HG03097 (cell line): ENCODE measurements around the gene MTOR.
A peak's percentile ranks its signal among the peaks of the same experiment; 100 is the strongest.
"Not testable (repeated sequence)": the region's sequence is repeated elsewhere in the genome, so short reads cannot be mapped to it uniquely, and the experiment has no call there.

Experiments
- ATAC-seq: cut with Tn5 transposase; IDR thresholded peaks from one replicate; pipeline ENCODE4 v1.9.1; 2021; ENCODE audit not compliant: unreplicated experiment, low FRiP score

The MTOR gene

GRCh38 chr1:11126569-11126968 is 135.8 kb downstream of the MTOR start:
- ATAC-seq, result no peak

- no peak for ATAC-seq
Observed at GRCh38 chr1:11125931-11126330, 136.4 kb downstream of the MTOR start.

GRCh38 chr1:11124965-11125364 is 137.4 kb downstream of the MTOR start:
- no peak for ATAC-seq

- no peak for ATAC-seq
Observed at GRCh38 chr1:11116318-11116717, 146.0 kb downstream of the MTOR start.

GRCh38 chr1:11114966-11115365 is 147.4 kb downstream of the MTOR start:
- ATAC-seq, result no peak

GRCh38 chr1:11109047-11109760 is 153.1 kb downstream of the MTOR start:
- no peak for ATAC-seq

GRCh38 chr1:11107599-11107998 is 154.8 kb downstream of the MTOR start:
- no peak for ATAC-seq

GRCh38 chr1:11105586-11105985 is 156.8 kb downstream of the MTOR start:
- no peak for ATAC-seq

GRCh38 chr1:11101347-11101746 is 161.0 kb downstream of the MTOR start:
- ATAC-seq, result no peak

GRCh38 chr1:11100806-11101205 is 161.5 kb downstream of the MTOR start:
- ATAC-seq, result not testable (repeated sequence)

- no peak for ATAC-seq
Observed at GRCh38 chr1:11100149-11100493, 162.2 kb downstream of the MTOR start.

GRCh38 chr1:11099310-11100148 is 162.8 kb downstream of the MTOR start, which contains the start of gene EXOSC10:
TSS of gene EXOSC10 (minus strand) at chr1:11099869. CDS start at chr1:11099831, 38 bp downstream.
- ATAC-seq, result peak; percentile 88

- no peak for ATAC-seq
Observed at GRCh38 chr1:11098931-11099309, 163.4 kb downstream of the MTOR start.

GRCh38 chr1:11083784-11084183 is 178.6 kb downstream of the MTOR start:
- not testable (repeated sequence) for ATAC-seq

- ATAC-seq, result no peak
Observed at GRCh38 chr1:11080931-11081330, 181.4 kb downstream of the MTOR start.

- ATAC-seq, result no peak
Observed at GRCh38 chr1:11078631-11079030, 183.7 kb downstream of the MTOR start.

- not testable (repeated sequence) for ATAC-seq
Observed at GRCh38 chr1:11073398-11073797, 189.0 kb downstream of the MTOR start.

GRCh38 chr1:11072216-11072917 is 190.0 kb downstream of the MTOR start:
- ATAC-seq, result no peak

- ATAC-seq, result no peak
Observed at GRCh38 chr1:11071463-11072215, 190.7 kb downstream of the MTOR start.

GRCh38 chr1:11070876-11071275 is 191.5 kb downstream of the MTOR start:
- ATAC-seq, result no peak
